Hypothalamus (tissue), 51 donors: ENCODE data around the gene MAGOH.
"Not testable (repeated sequence)": the region's sequence is repeated elsewhere in the genome, so short reads cannot be mapped to it uniquely, and the experiment has no call there.

Experiments used
- DNase-seq, 51 donors: peaks; one replicate each; lab custom pipeline; 2025; lab: John Stamatoyannopoulos, UW

Gene MAGOH

DNA sequence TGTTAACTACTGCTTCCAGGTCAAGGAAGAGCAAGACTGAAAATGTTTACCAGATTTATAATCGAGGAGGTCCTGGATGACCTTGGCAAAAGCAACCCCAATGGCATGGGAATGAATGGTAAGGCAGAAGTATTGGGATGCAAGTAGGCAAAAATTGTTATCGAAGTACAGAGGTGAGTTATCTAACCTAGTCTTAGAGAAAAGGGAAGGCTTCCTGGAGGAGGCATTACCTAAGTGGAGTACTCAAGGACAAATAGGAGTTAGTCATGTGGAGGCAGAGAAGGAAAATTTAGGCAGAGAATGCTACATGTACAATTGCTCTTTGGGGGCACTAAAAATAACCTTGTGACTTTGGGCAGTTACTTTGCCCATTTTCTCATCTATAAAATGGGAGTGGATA, 3.5 kb upstream of the MAGOH start:
- no peak for DNase-seq

GRCh38 chr1:53237638-53238037, 680 bp downstream of the MAGOH start:
- no peak for DNase-seq

- no peak for DNase-seq
Observed at GRCh38 chr1:53220962-53221286, 17.4 kb downstream of the MAGOH start.

- DNase-seq, result peak; percentile 57 to 97 (median 85)
Observed at GRCh38 chr1:53220171-53220961, 18.0 kb downstream of the MAGOH start, which contains the start of gene CZIB. TSS of gene CZIB (minus strand) at chr1:53220634. CDS start at chr1:53220575, 59 bp downstream.

- no peak for DNase-seq
Observed at GRCh38 chr1:53219711-53220110, 18.6 kb downstream of the MAGOH start.

- DNase-seq, result no peak
Observed at GRCh38 chr1:53218201-53218600, 20.1 kb downstream of the MAGOH start.

- peak in 2 of 51 donors; percentile 4 to 8 for DNase-seq
Observed at GRCh38 chr1:53214376-53214940, 23.9 kb downstream of the MAGOH start.

DNA sequence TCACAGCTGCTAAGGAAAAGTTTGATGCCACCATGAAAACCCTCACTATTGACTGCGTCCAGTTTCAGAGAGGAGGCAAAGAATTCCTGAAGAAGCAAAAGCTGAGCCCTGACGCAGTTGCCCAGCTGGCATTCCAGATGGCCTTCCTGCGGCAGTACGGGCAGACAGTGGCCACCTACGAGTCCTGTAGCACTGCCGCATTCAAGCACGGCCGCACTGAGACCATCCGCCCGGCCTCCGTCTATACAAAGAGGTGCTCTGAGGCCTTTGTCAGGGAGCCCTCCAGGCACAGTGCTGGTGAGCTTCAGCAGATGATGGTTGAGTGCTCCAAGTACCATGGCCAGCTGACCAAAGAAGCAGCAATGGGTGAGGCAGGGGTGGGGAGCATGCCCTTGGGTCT, 27.4 kb downstream of the MAGOH start:
- DNase-seq, result no peak

- DNase-seq, result no peak
Observed at GRCh38 chr1:53210352-53210751, 28.0 kb downstream of the MAGOH start.

- DNase-seq, result no peak
Observed at GRCh38 chr1:53207726-53208125, 30.6 kb downstream of the MAGOH start.

DNA sequence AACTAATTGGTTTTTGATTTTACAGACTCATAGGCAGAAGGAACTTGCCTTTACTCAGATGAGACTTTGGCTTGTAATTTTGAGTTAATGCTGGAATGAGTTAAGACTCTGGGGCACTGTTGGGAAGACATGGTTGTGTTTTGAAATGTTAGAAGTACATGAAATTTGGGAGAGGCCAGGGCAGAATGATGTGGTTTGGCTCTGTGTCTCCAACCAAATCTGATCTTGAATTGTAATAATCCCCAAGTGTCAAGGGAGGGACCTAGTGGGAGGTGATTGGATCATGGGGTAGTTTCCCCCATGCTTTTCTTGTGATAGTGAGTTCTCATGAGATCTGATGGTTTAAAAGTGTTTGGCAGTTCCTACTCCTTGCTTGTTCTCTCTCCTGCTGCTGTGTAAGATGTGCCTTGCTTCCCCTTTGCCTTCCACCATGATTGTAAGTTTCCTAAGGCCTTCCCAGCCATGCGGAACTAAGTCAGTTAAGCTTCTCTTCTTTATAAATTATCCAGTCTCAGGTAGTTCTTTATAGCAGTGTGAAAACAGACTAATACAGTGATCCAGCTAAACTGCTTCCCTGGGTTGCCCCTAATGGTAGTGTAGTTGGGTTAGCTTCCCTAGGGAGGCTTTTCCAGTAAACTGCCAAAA, 31.5 kb downstream of the MAGOH start:
- DNase-seq, result no peak

DNA sequence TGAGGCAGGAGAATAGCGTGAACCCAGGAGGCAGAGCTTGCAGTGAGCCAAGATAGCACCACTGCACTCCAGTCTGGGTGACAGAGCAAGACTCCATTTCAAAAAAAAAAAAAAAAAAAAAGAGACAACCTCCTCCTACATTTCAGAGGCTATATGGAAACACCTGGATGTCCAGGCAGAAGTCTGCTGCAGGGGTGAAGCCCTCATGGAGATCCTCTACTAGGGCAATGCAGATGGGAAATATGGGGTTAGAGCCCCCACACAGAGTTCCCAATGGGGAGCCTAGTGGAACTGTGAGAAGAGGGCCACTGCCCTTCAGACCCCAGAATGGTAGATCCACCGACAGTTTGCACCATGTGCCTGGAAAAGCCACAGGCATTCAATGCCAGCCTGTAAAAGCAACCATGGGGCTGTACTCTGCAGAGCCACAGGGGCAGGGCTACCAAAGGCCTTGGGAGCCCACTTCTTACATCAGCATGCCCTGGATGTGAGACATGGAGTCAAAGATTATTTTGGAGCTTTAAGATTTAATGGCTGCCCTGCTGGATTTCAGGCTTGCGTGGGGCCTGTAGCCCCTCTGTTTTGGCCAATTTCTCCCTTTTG, 32.1 kb downstream of the MAGOH start:
- DNase-seq, result not testable (repeated sequence)

- DNase-seq, result not testable (repeated sequence)
Observed at GRCh38 chr1:53205496-53205895, 32.8 kb downstream of the MAGOH start.

- no peak for DNase-seq
Observed at GRCh38 chr1:53203466-53203865, 34.9 kb downstream of the MAGOH start.

DNA sequence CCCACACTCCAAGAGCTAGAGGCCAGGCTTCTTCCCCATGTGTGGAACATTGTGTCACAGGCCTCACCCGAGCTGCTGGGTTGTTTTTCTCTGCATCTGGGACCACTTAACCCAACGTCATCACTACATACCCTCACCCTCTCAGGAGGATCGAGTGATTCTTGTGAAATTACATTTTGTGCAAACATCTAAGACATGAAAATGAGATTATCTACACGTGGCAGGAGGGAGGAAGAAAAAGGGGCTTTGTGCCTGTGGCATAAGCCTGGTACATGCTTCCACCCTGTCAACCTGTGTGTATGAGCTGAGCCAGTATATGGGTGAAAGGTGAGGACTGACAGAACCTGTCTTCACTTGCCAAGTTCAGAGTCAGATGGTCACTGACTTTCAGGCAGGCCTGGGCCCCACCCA, 40.1 kb downstream of the MAGOH start:
- DNase-seq, result no peak

- DNase-seq, result peak in 1 of 51 donors; percentile 48
Observed at GRCh38 chr1:53197291-53198200, 40.8 kb downstream of the MAGOH start.

- peak; percentile 32 to 95 (median 84) for DNase-seq
Observed at GRCh38 chr1:53196485-53197290, 41.6 kb downstream of the MAGOH start, which contains the start of gene CPT2. TSS of gene CPT2 (plus strand) at chr1:53196824. CDS start at chr1:53196944, 120 bp downstream.

GRCh38 chr1:53196017-53196484, 42.3 kb downstream of the MAGOH start:
- DNase-seq, result peak in 1 of 51 donors; percentile 4
